Dermis microvascular lymphatic vessel endothelial cell (primary cell): ENCODE results near the gene VTI1A. TPM values are rescaled to one million over a fixed set of nuclear protein-coding genes. Genes with fewer than 3 reads are reported as not detected.

ENCODE experiments used
- DNase-seq, 2 donors: peaks; one replicate each; pipeline versions ENCODE4 v3.0.0 to v3.0.0-alpha.2; 2010; ENCODE audit warnings: low read depth in 2 of 2
- total RNA-seq: library from RNA; depleted of rRNA; stranded (reverse); fragments of >200 nt; gene quantifications from 2 replicates; pipeline ENCODE4 v1.2.1, GENCODE V29; 2014

Gene VTI1A
- total RNA-seq, 1 donor from 2014 or later = 13.6 TPM

DNA sequence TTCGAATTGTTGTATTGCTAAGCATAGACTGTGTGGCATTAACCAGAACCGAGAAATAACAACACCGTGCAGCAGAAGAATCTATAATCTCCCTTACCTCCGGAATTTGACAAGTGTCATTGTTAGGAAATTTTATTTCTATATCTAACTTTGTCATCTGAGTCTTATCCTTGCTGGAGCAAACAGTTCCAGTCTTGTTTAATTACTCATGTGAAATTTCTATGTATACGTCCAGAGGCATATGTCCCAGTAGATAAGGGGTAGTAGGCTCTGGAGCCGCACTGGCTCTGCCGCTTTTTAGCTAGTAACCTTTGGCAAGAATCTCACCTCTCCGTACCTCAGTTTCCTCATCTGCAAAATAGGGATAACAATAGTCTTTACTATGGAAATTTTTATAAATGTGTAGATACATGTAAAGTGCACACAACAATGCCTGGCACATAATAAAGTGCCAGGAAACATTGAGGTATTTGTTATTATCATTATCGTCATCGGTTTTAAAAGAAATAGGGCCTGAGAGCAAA, 228.6 kb downstream of the VTI1A start:
- no peak for DNase-seq

DNA sequence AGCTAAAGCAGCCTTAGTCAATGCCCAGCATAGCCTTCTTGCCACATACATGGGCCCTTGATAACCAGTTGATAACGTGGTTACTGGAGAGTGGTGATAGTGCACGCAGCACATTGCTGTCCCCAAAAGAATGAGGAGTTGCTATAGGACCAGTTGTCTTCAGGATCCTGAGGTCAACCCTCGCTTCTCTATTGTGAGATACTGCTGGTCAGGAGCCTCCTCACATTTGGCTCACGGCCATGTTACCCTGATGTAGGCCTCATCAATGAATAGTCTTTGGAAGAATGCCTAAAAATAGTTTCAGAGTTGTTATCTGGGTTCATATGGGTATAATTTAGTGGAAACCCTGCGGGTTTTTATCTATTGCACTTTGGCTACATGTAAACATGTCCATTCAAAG, 230.7 kb downstream of the VTI1A start:
- no peak for DNase-seq

DNA sequence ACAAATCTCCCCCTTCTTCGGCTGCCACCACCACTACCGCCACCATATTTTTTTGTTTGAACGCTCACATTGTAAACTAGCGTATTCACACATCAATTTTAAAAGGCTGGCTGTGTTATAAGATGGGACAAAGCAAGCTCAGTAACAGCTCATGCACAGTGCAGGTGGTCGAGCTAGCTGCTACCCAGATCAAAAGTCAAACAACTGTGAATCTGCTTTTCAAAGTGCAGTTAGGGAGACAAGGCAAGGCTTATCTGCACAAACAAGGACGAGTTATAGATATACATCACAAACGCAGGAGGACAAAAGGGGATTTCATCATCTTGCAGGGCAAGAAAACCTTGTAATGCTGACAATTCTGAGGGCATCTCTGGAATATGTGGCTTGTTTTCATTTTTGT, 231.6 kb downstream of the VTI1A start:
- DNase-seq = no peak

DNA sequence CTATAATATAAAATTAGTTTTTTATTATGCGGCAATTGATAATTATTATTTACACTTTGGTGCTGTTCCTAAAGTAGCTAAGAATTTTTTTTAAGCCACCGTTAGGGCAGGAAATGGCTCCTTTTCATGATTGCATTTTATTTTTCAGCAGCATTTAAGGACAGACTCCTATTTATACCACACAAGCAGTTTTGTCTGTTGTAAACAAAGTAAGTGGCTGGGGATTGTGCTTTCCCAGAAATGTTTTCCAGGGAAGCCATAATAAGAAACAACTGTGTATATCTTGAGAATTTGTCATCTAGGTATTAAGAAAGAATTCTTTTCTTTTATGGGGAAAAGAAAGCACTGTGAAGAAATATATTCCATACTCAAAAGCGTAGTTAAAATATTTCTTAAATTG, 232.0 kb downstream of the VTI1A start:
- DNase-seq = no peak

DNA sequence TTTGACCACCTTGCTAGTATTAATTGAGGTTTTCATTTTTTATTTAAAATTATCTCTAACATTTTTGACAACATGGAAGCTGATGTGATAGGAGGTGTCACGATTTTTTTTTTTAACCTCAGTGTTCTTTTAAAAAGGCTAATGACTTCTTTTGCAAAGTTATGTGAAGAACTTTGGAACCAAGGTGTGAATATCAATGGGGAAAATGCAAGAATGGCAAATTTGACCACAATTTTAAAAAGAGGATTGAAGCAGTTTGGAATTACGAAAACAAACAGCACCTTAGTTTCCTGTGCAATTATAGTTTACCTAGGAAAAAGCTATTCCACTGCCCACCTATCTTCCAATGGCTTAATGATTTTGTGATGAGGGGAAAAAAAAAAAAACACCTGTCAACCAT, 232.4 kb downstream of the VTI1A start:
- no peak for DNase-seq

DNA sequence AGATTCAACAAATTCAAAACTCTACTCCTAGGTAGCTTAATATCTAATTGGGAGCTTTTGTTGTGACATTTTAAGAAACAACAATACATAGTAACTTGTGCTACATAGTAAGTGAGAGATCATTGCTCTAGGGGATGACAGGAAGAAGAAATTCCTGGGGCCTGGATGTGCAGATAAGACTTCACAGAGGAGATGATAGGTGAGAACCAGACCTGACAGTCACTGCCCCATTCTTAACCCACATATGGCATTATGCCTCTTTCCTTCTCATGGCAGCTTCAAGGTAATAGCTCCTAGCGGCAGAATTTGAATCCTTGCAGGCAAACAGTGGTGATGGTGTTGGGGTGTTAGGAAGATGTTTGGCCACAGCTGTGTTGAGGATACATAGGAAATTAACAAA, 233.6 kb downstream of the VTI1A start:
- no peak for DNase-seq

DNA sequence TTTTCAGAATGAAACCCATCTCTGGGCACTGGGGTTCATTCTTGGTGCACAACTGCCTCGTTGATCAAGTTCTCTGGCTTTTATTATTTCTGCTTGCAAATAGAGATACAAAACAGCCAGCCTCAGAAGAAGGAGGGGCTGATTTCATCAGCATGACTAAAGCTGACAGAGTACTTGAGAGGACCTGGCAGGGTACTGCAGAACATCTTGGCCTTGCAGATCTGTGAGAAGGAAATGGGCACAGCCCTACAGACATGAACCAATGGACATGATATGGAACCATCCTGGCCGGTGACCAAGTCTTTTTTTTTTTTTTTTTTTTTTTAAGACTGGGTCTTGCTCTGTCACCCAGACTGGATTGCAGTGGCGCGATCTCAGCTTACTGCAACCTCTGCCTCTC, 240.6 kb downstream of the VTI1A start:
- no peak for DNase-seq

DNA sequence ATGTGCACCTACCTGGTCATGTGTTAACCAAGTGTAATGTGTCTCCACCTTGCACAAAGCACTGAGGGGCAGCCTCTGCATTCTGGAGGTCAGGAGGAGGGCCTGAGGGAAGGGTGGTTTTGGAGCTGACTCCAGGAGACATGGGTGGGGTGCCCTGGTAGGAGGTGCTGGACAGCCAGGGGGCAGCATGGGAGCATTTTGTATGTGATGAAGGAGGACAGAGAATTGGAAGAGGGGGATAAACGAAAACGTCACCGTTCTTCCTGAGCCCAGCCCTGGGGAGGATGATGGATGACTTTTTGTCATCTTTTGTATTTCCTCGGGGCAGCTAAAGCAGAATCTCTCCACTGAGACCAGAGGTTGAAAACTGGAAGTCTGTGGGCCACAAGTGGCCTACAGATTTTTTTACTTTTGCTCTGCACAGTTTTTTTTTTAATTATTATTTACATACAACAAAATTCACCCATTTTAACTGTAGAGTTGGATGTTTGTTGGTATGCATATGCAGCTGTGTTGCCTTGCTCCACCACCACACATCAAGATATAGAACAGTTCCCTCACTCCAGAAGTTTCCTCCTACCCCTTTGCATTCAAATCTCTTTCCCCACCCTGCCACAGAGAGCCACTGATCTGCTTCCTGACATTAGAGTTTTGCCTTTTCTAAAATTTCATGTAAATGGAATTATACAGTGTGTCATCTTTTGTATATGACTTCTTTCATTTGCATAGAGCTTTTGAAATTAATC, 242.5 kb downstream of the VTI1A start:
- peak in 1 of 2 donors; percentile 22 for DNase-seq

DNA sequence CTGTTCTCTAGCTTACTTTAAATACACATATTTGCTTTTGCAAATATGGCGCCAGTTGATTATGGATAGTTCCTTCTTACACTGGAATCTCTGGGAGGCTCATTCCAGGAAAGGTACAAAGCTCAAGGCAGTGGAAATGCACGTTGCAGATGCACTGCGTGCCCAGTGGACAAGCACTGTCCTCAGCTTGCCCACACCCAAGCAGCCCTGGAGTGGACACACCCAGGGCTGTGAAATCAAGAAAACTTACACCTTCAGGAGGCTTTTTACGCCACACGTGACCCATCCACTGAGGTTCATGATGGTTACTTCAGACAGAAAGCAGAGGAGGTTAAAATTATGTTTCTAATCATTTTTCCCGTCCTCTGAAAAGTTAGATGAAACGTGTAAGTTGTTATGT, 248.5 kb downstream of the VTI1A start:
- DNase-seq = no peak

DNA sequence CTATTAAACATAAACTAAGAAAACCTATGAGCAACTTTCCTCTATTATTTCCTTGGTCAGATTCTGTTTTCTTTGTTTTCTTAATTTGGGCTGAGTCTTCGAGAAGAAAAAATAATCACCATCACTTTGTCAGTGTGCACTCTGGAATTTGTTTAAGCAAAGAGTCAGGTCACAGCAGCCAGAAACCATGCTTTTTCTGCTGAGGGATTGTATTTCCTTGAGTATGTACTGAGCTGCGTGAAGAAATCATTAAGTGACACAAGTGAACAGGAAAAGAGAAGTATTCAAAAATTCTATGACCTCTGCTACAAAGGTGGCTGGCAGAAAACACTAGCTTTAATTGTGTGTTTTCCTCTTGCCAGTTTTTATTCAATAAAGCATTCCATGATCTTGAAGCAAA, 249.6 kb downstream of the VTI1A start:
- DNase-seq = no peak

DNA sequence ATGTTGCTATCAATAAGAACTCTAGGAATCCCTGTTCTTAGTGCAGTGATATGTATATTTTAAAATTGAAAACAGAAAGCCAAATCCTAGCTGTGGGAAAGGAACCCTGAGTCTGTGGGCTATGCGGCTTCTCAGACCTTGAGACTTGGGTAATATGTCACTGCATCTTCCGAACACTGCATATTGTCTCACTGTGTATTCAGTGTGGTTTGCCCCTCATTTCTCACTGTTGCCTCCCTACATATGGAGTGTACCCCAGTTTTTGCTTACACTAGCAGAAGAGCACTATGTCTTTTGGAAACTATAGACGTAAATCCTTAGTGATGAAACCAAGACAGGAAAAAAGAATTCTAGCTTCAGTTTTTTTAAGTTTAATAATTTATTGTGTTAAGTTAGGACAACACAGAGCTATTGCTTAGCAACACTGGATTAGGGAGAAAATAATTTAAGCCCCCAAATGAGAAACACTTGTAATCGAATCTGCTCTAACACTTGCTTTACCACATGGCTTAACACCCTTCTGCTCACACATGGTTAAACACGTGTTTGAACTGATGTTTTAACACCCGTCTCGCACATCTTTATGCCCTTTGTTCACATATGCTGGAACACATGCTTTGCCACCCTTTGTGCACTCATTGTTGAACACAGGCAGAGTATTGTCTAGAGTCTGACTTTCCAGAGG, 251.3 kb downstream of the VTI1A start:
- DNase-seq = no peak

DNA sequence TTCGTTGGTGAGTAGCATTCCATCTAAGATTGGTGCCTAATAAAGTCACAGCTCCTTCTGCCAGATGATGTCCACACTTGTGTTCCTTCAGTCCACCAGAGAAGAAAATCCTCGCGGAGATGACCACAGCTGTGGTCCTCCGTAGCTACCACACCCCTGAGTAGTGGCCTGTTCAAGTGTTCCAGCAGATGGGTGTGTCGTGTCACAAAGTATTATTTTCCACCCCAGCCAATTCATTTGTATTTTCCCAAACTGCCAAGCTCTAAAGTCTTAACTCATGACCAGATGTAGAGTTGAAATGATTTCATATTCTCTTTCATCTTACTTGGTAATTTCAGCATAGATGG, 251.8 kb downstream of the VTI1A start:
- no peak for DNase-seq

DNA sequence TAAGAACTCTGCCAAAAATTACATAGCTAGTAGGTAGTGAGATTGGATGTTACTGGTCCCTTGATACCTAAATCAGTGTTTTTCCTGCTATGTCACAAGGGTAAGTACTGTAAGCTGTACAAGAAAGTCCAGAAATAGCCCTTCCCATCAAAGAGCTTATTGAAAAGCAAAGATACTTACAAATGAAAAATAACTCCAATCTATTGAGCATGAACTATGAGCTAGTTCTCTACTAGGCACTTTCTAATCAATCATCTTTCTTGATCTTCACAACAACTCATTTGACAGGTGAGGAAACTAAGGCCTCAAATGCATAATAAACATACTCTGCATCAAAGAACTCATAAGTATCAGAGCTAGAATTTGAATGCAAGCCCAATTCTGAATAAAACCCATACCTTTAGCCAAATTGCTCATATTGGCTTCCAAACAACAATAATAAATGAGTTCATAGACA, 253.2 kb downstream of the VTI1A start:
- DNase-seq = no peak

DNA sequence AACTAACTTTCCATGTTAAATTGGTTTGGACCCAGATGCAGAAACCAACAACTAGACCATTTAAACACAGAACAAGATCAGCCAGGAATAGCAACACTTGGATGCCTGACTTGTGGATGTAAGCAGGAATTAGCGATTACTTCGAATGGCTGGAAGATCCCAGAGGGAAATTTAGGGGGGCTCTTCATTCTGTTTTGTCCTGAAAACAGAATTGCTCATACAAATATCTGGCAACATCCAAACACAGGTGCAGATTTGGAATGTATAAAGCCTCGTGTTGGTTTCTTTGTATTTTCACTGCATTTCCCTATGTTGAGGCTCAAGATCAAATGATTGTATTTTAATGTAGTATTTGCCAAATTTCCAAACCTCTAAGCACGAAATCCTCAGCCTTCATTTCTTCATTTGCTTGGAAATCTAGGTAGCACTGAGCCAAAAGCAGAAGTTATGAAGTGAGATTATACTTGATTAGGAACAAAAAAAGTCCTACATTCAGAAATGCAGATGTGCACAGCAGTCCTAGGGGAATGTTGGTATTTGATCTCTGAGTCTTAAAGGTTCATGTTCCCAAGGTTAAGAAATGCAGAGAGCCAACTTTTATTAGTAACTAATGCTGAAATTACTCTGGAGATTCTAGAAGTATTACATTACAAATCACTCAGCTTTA, 254.3 kb downstream of the VTI1A start:
- DNase-seq = no peak

DNA sequence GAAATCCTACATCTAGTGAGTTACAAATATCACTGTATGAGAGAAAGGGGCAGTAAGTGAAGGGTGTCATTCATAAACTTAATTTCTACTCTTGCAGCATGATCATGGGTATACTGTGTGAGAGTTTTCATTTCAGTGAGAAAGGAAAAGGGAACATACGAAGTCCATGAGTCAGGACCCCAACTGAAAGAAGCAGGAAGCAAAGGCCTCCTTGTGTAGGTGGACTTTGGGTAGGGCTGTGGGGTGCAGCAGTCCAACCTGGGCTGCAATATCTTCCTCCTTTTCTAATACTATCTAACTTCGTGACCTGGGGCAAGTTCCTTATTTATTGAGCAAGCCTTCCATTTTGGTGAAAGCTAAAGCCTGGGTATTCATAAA, 254.9 kb downstream of the VTI1A start:
- DNase-seq = no peak

DNA sequence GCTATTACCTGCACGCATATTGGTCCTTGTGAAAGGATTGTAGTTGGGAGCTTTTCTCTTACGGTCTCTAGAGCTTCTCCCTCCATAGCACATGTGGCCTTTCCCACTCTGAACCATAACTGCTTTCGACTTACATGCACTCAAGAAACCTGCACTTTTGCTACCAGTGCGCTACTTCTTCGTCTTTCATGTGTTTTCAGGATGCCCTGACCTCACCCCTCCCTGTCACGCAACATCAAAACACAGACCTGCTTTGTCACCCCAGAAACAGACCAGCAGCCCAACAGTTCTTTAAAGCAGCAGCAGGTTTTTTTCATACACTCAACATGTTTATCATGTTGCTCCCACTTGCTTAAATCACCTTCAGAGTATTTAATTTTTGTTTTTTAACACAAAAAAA, 259.6 kb downstream of the VTI1A start:
- no peak for DNase-seq

DNA sequence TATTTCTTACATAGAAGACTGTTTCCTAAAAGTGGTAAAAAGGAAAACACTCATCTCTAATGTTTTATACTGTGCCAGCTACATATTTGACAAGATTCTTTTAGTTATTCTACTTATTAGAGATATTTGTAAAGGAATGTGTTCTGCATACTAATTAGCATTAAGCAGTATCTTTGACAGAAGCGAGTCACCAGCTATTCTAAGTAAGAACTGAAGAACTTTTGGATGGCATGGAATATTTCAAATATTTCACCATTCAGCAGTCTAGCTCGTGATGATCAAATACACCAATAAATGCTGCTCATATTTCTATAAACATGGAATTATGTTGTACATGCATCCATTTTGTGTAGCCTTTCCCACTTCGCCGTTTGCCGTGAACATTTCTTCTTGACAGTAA, 261.4 kb downstream of the VTI1A start:
- DNase-seq = no peak

DNA sequence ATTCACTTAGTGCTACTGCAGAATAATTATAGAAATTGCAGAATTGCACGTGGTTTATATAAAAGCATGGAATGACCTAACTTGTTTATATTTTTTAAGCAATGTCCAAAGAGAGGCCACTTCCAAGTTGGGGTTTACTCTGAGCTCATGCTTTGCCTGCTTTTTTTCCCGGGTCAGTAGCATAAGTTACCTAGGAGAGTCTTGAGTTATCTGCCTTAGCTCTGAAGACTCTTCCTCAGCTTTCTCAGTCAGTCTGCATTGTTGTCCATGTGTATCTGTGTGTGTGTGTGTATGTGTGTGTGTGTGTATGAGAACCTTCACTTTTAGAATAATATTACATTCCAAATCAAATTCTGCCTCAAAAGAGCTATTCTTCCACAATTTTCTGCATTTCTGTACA, 263.5 kb downstream of the VTI1A start:
- DNase-seq = no peak

DNA sequence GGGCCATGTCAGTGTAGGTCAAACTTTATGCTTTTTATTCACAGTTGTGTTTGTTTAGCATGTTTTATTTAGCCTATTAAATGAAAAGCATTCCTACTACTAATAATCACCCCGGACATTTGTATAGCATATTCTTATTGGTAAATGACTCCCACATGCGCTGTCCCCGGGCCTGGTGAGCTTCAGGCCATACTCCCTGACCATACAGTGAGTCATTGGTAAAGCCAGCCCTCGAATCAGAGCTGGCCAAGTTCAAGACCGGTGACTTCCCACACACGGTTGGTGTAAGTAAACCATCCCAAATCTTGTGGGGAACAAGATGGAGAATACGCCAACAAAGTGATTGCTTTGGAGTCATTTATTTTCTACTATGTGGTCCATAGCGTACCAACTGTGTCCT, 264.4 kb downstream of the VTI1A start:
- no peak for DNase-seq

DNA sequence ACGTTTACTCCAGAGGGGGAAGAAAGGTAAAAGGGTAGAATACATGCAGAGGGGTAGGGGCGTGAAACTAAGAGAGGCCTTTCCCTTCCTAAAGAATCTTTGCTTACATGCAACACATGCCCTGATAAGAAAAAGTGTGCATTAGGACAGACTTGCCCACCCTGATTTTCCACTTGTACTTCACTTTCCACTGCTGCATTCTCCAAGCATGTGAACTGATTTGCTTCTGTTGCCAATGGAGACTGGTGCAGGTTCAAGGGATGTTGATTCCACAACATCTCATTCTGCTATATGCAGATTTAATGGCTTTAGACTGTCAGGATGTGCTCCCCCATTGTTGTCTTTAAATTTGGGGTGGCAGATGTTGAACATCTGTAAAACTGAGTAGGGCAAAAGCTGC, 265.5 kb downstream of the VTI1A start:
- no peak for DNase-seq

DNA sequence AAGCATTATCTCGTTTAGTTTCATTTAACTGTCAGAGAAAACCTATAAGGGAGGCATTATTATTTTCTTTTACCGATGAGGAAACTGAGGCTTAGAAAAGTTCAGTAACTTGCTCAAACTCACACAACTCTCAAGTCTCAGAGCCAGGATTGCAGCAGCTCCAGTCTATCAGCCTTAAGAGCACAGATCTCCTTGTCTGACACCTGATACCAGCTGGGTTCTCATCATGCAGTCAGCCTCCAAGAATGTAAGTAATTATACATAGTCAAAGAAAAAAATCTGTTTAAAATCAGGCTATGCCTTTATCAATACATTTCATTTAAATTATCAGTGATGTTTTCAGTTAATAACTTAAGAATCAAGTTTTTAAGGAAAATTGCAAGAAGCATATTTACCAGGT, 266.4 kb downstream of the VTI1A start:
- no peak for DNase-seq

DNA sequence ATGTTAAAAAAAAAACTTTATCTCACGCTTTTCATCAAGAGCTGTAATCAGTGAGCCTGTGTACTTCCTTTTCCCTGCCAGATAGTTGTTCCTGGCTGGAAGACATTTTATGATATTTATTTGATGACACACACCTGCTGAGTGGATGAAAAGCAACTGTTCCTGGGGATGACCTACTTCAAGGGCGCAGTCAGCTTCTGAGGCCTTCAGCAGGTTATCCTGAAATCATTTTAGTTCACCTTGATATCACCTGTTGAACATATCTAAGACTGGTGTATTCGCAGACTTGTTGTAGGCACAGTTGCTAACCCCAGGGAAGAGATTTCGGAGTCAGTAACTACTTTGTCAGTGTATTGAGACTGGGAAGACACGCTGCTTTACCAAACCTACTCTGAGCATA, 268.6 kb downstream of the VTI1A start:
- peak in 1 of 2 donors; percentile 27 for DNase-seq

DNA sequence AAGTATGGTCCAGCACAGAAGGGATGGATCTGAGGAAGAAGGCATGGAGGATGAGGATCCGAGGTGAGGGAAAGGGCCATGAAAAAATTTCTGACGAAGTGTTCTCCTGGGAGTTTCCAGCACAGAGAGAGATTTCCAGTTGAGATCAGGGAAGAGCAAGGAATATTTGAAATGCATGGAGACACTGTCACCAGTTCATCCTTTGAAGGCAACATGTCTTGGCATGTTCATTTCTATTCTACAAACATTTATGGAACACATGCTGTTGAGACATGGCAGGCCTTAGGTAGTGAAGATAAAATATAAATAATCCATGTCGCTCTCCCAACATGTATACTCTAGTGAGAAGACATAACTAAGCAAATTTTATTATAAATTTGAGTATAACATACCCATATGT, 269.1 kb downstream of the VTI1A start:
- DNase-seq = no peak
